HuH-7.5 (cell line): ENCODE results near the gene SRL.
"Not testable (repeated sequence)": the region's sequence is repeated elsewhere in the genome, so short reads cannot be mapped to it uniquely, and the experiment has no call there.

Experiments
- DNase-seq: peaks from one replicate; pipeline ENCODE4 v3.0.0; 2011; ENCODE audit warnings: low spot score

SRL gene

GRCh38 chr16:4260360-4260759, 18.5 kb upstream of the SRL start:
- DNase-seq = no peak

GRCh38 chr16:4257646-4258556, 16.0 kb upstream of the SRL start:
- DNase-seq = no peak

DNA sequence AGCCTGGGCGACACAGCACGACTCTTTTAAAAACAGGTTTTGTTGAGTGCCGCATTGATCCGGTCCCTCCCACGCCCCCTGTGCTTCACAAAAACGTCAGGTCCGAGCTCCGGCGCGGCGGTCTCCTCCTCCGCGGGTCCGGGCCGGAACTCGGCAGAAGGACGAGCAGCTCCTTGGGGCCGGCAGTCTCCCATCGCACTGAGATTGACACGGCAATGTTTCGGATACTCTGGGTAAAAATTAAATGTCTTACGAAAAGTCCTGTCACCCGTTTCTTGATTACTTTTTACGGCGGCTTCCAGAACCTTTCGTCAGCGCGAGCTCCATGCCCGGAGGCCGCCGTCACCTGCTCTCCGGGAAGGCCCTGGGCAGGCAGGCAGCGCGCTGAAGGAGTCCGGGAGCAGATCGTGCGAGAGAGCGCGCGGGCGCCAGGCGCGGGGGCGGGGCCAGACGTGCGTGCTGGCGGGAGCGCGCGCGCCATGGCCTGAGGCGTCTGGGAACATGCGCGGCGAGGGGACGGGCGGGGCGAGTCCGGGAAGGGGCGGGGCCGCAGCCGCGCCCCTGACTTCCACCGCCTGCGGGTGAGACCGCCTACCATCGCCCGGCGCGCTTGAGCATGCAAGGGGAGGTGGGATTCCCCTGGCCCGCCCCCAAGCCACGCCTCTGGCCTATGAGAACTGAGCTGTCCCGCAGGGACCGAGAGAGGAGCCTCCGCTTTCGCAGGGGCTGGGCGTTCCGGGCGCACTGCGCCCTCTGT, 11.7 kb upstream of the SRL start:
- DNase-seq = peak; percentile 93

DNA sequence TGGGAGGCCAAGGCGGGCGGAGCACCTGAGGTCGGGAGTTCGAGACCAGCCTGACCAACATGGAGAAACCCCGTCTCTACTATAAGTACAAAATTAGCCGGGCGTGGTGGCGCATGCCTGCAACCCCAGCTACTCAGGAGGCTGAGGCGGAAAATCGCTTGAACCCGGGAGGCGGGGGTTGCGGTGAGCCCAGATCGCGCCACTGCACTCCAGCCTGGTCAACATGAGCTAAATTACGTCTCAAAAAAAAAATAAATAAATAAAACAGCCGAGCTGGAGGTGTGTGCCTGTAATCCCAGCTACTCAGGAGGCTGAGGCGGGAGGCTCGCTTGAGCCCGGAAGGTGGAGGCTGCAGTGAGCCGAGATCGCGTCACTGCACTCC, 11.1 kb upstream of the SRL start:
- not testable (repeated sequence) for DNase-seq

GRCh38 chr16:4249530-4250308, 7.8 kb upstream of the SRL start:
- DNase-seq = no peak

DNA sequence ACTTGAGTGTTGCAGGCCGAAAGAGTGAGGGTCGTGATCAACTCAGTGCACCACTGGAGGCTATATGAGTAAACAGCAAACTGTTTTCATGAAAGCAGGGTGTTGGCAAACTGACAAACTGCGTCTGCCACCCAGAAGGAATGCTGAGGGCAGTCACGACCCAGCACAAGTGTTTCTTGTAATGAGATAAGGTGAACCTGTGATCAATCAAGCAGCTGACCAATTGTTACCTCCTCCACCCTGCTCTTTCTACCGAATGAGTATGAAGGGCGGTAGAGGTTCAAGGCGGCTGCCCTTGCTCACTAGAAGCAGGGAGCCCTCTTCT, 5.5 kb upstream of the SRL start:
- no peak for DNase-seq

- DNase-seq = no peak
Observed at GRCh38 chr16:4246777-4247459, 5.0 kb upstream of the SRL start.

GRCh38 chr16:4245077-4245791, 3.4 kb upstream of the SRL start:
- no peak for DNase-seq

- DNase-seq = no peak
Observed at GRCh38 chr16:4244254-4245076, 2.6 kb upstream of the SRL start.

- no peak for DNase-seq
Observed at GRCh38 chr16:4241258-4241927, 487 bp downstream of the SRL start.

DNA sequence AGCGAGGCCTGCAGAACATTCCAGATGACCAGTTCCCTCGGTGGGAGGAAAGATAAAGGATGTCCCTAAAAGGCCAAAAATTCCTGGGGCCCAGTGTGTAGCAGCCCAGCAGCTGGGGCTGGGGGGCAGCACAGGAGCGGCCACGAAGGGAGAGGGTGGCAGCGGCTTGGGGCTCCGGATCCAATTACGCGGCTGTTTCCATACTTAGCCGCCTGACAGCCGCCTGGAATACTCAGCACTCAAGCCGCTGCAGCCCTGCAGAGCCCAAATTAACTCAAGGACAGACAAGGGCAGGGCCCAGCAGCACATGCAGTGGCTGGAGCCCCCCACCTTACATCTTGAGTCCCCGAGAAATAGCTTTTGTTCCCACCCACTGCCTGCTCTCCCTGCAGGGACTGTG, 1.3 kb downstream of the SRL start:
- DNase-seq = no peak

DNA sequence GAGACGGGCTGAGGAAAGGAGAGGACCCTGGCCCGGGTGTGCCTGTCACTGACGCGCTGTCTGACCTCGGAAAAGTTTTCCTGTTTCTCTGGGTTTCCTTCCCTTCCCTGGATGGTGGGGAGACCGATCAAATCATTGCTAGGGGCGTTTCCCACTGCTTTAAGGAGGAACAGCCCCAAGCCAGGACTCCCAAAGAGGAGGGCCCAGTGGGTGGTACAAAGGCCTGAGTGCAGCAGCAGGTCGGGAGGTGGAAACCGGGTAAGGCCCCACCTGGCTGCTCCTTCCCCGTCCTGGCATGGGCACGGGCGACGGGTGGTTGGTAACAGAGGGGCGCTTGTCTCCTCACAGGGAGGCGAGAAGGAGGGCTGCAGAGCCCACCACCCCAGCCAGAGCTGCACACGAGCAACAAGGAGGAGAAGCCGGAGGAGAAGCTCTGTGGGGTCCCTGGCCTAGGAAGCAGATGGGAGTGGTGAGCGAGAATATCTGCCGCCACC, 2.2 kb downstream of the SRL start:
- no peak for DNase-seq

DNA sequence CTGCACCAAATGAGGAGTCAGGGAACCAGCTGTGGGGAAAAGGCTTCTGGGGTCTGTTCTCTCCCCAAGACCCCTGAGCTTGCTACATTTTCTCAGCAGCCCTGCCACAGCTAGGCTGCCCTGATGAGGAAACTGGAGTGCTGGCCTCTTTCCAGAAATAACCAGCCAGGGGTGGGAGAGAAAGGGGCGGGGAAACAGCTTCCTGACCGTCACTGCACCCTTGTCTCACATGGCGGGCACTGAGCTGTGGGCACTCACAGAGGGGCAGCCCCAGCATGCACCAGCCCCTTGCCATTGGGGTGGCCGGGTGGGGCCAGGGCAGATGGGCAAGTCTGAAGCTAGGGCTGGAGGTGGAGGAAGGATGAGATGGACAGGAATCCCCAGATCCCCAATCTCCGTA, 2.9 kb downstream of the SRL start:
- DNase-seq = no peak

DNA sequence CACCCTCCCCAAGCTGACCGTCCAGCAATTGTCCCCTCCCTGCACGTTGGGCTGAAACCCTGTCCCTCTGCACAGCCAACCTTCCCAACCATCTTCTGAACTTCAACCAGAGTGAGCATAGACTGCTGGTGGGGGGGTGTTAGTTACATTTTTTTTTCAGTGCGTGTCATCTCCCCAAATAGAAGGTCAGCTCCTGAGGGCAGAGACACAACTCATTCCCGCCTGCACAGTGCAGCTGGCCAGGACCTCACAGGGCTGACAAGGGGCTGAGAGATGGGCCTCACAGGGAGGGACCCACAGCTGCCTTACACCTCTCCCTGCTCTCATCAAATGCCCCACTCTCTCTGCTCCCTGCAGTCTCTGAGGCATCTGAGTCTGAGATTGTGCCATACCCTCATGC, 8.4 kb downstream of the SRL start:
- no peak for DNase-seq

DNA sequence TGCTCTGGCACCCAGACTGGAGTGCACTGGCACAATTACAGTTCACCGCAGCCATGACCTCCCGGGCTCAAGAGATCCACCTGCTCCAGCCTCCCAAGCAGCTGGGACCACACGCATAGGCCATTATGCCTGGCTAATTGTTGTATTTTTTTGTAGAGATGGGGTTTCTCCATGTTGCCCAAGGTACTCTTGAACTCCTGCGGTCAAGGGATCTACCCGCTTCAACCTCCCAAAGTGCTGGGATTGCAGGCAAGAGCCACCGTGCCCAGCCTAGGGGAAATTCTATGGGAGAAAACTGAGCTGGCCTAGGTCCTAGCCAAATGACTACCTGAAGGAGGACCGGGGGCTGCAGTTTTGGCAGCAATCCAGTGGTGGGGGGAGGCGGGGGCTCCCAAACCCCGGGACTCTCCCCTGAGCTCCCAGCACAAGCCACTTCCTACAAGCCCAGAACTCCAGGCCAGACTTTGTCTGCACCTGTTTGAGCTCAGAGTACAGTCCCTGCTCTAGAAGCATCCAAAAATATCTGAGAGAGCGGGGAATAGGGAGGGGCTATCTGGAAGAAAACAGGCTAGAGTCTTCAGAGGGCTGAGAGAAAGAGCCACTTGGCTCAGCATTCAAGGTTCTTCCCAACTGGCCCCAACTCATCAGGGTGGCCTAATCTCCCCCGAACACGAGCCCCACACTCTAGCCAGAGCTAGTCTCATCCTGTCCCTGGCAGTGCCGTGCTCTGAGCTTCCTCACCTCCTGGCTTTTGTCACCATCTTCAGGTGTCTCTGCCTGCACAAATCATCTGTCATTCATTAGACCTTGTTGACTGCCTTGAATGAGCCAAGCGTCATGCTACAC, 9.1 kb downstream of the SRL start:
- no peak for DNase-seq

DNA sequence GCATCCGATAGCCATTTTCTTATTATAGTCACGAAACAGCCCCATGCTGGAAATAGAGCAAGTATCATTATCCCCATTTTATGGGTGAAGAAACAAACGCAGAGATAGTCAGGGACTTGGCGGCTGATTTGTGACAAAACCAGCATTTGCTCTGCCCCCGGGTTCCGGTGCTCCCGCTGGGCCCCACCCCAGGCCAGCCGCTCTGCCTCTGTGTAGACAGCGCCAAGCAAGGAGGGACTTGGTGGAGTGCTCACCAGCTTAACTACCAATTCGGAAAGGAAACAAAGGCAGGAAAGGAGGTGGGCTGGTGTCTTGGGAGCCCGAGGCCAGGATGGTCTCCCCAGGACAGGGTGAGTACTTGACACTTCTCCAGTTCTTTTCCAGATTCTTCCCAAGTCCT, 10.0 kb downstream of the SRL start:
- no peak for DNase-seq

GRCh38 chr16:4231367-4231766, 10.5 kb downstream of the SRL start:
- DNase-seq = no peak

- DNase-seq = no peak
Observed at GRCh38 chr16:4227040-4227332, 14.9 kb downstream of the SRL start.
